HepG2 (cell line): Measurements from ENCODE around the gene ENTPD2. TPM values are rescaled to one million over a fixed set of nuclear protein-coding genes. Genes with fewer than 3 reads are reported as not detected.

Experiments
- BCLAF1 ChIP-seq: fragments of 450-650 bp; IDR thresholded peaks from 2 replicates; pipeline ENCODE4 v1.6.1; 2017; ENCODE audit warnings: mild to moderate bottlenecking
- FOXO1 ChIP-seq: sonication (generic); formaldehyde crosslinking; IDR thresholded peaks from 2 replicates; pipeline ENCODE4 v1.4.0; 2020; ENCODE audit warnings: missing genetic modification reagents
- KAT2B ChIP-seq: fragments of 150-350 bp; IDR thresholded peaks from 2 replicates; pipeline ENCODE4 v1.6.1; 2014; ENCODE audit warnings: low read depth, low read length, borderline replicate concordance
- KDM3A ChIP-seq: IDR thresholded peaks from 2 replicates; pipeline ENCODE4 v1.6.1; 2018; ENCODE audit warnings: low read depth, missing compliant biosample characterization
- MTF1 ChIP-seq: sonication (generic); formaldehyde crosslinking; IDR thresholded peaks from 2 replicates; pipeline ENCODE4 v1.5.0; 2020; ENCODE audit warnings: missing genetic modification reagents
- NCOR1 ChIP-seq: fragments of 200-600 bp; sonication (generic); IDR thresholded peaks from 2 replicates; pipeline ENCODE4 v1.7.0; 2017; ENCODE audit warnings: antibody characterized with exemption, low read length, borderline replicate concordance
- NFRKB ChIP-seq: fragments of 450-650 bp; IDR thresholded peaks from 2 replicates; pipeline ENCODE4 v1.6.1; 2017
- SP4 ChIP-seq: sonication (generic); formaldehyde crosslinking; IDR thresholded peaks from 2 replicates; pipeline ENCODE4 v1.8.1; 2023; ENCODE audit warnings: mild to moderate bottlenecking, missing genetic modification reagents
- ZBTB10 ChIP-seq: sonication (generic); formaldehyde crosslinking; IDR thresholded peaks from 2 replicates; pipeline ENCODE4 v1.4.0; 2020; ENCODE audit warnings: missing genetic modification reagents, borderline replicate concordance
- ZNF12 ChIP-seq: sonication (generic); formaldehyde crosslinking; IDR thresholded peaks from 2 replicates; pipeline ENCODE4 v1.5.0; 2020; ENCODE audit warnings: missing genetic modification reagents
- ZNF33A ChIP-seq: sonication (generic); formaldehyde crosslinking; IDR thresholded peaks from 2 replicates; pipeline ENCODE4 v1.5.1; 2020; ENCODE audit warnings: missing genetic modification reagents, mild to moderate bottlenecking, moderate library complexity, borderline replicate concordance
- ZNF382 ChIP-seq: sonication (generic); formaldehyde crosslinking; IDR thresholded peaks from 2 replicates; pipeline ENCODE4 v1.5.0; 2020; ENCODE audit warnings: missing genetic modification reagents, mild to moderate bottlenecking, borderline replicate concordance
- ZNF607 ChIP-seq: sonication (generic); formaldehyde crosslinking; IDR thresholded peaks from 2 replicates; pipeline ENCODE4 v1.5.1; 2020; ENCODE audit warnings: missing genetic modification reagents, mild to moderate bottlenecking, borderline replicate concordance
- ZNF737 ChIP-seq: sonication (generic); formaldehyde crosslinking; IDR thresholded peaks from 2 replicates; pipeline ENCODE4 v1.5.0; 2020; ENCODE audit warnings: missing genetic modification reagents, mild to moderate bottlenecking, borderline replicate concordance
- polyA plus RNA-seq, 8 experiments: library from polyadenylated mRNA; depleted of rRNA in 3 of 8; stranded (reverse) in 7 of 8; unstranded in 1 of 8; fragments of >200 nt; fragmentation: Illumina TruSeq in 4 of 8; extraction: Trizol in 4 of 8; gene quantifications; 2 replicates each; pipeline versions ENCODE4 v1.2.1 to v1.2.3, GENCODE V29; 2011 to 2016; ENCODE audit warnings: low read depth in 4 of 8, missing spikeins in 1 of 8, mixed read lengths in 1 of 8; ENCODE audit not compliant: insufficient read depth in 1 of 8
- total RNA-seq, 5 experiments: library from RNA; depleted of rRNA; stranded (reverse); fragments of >200 nt; fragmentation: Illumina TruSeq; extraction: Trizol; gene quantifications; 2 replicates each; pipeline ENCODE4 v1.2.3, GENCODE V29; 2016; ENCODE audit warnings: low read depth in 1 of 5
- TF ChIP-seq, protein P1 (sequence below): sonication (generic); formaldehyde crosslinking; IDR thresholded peaks from 2 replicates; pipeline ENCODE4 v1.4.0; 2020; ENCODE audit warnings: mild to moderate bottlenecking, missing genetic modification reagents
- TF ChIP-seq, protein P2 (sequence below): sonication (generic); formaldehyde crosslinking; IDR thresholded peaks from 2 replicates; pipeline ENCODE4 v1.4.0; 2020; ENCODE audit warnings: missing genetic modification reagents
- TF ChIP-seq, protein P3 (sequence below): sonication (generic); formaldehyde crosslinking; IDR thresholded peaks from 2 replicates; pipeline ENCODE4 v1.4.0; 2020; ENCODE audit warnings: mild to moderate bottlenecking, low read depth, missing genetic modification reagents

Gene ENTPD2
- total and polyA plus RNA-seq, 2 of the 13 experiments (the other 11 are each of a cell fraction or from before 2014, with no cell fraction given): 0.95 to 3.2 TPM

DNA sequence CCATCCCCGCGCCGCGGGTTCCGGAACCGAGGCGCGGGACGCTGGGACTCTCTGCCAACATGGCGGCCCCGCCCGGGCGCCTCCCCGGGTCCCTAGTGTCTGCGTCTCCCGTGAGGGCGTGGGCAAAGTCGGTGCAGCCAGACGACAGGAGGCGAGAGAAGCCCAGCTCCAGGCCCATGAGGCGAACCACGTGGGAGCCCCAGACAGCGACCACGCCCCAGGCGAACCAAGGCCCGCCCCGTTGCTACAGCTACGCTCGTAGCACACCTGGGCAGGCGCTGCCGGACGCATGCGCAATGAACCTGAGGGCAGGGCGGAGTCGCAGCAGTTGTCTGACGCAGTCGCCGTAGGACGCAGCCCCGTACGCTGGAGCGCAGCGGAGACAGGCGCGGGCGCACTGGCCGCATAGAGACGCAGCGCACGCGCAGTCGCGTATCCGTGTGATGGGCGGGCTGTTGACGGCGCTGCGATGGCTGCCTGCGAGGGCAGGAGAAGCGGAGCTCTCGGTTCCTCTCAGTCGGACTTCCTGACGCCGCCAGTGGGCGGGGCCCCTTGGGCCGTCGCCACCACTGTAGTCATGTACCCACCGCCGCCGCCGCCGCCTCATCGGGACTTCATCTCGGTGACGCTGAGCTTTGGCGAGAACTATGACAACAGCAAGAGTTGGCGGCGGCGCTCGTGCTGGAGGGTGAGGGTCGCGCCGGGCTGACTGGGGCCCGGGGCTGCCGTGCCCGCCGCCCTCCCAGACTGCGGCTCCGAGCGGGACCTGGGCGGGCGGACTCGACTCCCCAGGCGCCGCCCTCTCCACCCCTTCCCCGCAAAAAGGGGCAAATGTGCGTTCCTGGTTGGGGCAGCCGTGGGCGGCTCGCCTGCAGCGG lies 32.9 kb upstream of the ENTPD2 start, which contains the start of gene MAN1B1 (continued):
- TF ChIP-seq BCLAF1 (no peak), NCOR1 (no peak), ZNF382 (CRISPR knock-in tag) (no peak), KAT2B (no peak), ZNF737 (CRISPR knock-in tag) (no peak), ZNF607 (CRISPR knock-in tag) (peak; percentile 86; the same call in 1 of the 2 replicates), SP4 (CRISPR knock-in tag) (peak; percentile 85), NFRKB (no peak), ZNF33A (no peak), ZNF12 (CRISPR knock-in tag) (no peak), MTF1 (no peak), KDM3A (CRISPR knock-in tag) (0 out of 2 replicates have a peak, but pooled peaks have one; percentile 64), ZBTB10 (CRISPR knock-in tag) (no peak), FOXO1 (no peak; the same call in 1 of the 2 replicates)
- TF ChIP-seq, protein P1, sequence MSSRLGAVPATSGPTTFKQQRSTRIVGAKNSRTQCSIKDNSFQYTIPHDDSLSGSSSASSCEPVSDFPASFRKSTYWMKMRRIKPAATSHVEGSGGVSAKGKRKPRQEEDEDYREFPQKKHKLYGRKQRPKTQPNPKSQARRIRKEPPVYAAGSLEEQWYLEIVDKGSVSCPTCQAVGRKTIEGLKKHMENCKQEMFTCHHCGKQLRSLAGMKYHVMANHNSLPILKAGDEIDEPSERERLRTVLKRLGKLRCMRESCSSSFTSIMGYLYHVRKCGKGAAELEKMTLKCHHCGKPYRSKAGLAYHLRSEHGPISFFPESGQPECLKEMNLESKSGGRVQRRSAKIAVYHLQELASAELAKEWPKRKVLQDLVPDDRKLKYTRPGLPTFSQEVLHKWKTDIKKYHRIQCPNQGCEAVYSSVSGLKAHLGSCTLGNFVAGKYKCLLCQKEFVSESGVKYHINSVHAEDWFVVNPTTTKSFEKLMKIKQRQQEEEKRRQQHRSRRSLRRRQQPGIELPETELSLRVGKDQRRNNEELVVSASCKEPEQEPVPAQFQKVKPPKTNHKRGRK: no peak
- TF ChIP-seq, protein P2, sequence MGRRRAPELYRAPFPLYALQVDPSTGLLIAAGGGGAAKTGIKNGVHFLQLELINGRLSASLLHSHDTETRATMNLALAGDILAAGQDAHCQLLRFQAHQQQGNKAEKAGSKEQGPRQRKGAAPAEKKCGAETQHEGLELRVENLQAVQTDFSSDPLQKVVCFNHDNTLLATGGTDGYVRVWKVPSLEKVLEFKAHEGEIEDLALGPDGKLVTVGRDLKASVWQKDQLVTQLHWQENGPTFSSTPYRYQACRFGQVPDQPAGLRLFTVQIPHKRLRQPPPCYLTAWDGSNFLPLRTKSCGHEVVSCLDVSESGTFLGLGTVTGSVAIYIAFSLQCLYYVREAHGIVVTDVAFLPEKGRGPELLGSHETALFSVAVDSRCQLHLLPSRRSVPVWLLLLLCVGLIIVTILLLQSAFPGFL (CRISPR knock-in tag): no peak
- TF ChIP-seq, protein P3, sequence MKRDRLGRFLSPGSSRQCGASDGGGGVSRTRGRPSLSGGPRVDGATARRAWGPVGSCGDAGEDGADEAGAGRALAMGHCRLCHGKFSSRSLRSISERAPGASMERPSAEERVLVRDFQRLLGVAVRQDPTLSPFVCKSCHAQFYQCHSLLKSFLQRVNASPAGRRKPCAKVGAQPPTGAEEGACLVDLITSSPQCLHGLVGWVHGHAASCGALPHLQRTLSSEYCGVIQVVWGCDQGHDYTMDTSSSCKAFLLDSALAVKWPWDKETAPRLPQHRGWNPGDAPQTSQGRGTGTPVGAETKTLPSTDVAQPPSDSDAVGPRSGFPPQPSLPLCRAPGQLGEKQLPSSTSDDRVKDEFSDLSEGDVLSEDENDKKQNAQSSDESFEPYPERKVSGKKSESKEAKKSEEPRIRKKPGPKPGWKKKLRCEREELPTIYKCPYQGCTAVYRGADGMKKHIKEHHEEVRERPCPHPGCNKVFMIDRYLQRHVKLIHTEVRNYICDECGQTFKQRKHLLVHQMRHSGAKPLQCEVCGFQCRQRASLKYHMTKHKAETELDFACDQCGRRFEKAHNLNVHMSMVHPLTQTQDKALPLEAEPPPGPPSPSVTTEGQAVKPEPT (CRISPR knock-in tag): peak; percentile 34
